ENCODE results near the gene SOX5.
"Not testable (repeated sequence)": the region's sequence is repeated elsewhere in the genome, so short reads cannot be mapped to it uniquely, and the experiment has no call there.

SOX5 gene

DNA sequence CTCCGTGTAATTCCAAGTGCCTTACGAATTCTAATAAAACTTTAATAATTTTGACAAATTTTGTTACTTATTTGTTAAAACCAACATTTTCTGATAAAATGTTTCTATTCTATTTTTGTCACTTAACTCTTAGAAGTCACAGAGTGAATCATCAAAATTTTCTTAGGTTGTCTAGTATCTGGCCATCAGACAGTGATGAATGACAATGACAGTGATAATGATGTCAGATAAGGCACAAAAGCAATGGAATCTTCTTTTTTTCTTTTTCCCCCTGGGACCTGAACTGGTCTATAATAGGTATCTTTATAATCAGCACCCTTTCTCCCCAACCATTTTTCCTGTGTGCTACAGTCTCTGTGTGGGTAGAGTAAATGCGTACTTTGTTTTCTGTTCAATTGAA lies 407.3 kb downstream of the SOX5 start:
- no peak for DNase-seq (ENCODE audit: low read depth)

DNA sequence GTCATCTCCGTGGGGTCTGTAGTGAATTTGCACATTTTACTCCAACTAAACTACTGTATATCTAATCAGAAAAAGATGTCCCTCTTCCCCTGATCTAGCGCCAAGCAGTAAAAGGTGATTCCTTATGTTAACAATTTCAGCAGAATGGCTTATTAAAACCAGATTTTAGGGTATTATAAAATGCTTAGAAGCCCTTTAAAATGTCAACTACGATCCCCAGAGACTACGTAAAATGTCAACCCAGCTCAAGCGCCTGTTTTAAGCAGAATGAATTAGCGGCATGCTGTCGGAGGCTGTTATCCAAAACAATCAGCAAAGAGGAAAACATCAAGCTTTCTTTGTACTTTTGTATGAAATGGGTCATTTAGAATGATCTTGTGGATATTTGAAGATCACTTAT lies 408.9 kb downstream of the SOX5 start:
- no peak for DNase-seq (ENCODE audit: low read depth)

DNA sequence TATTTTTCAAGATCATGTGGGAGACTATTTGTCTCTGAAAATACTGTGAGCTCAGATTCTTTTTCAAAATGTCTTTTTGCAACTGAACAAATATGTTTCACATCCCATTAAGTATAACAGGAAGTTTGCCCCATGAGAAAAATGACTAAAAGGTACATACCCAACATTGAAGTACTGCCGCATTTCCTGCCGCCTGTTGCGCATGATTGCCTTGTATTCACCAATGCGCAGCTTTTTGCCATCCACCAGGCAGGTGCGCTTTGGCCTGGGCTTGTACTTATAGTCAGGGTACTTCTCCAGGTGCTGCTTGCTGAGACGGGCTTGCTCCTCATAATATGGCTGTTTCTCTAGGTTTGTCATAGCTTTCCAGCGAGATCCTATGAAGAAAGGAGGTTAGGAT lies 413.2 kb downstream of the SOX5 start:
- DNase-seq (ENCODE audit: low read depth): no peak

DNA sequence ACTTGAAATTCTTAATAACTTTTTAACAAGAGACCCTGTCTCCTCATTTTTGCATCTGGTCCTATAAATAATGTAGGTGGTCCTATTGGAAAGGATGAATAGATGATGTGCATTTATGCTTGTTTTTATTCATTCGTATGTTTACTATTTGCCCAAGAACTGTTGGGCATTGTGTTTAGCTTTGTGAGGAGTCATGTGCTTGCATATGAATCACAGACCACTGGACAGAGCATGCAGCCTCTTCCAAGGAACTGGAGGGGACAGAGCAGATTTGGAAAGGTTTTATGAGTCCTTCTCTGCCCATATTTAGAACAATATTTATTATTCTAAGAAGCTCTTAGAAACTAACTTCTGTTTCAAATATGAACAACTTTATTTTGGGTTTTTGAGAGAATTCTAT lies 414.0 kb downstream of the SOX5 start:
- DNase-seq (ENCODE audit: low read depth): no peak

DNA sequence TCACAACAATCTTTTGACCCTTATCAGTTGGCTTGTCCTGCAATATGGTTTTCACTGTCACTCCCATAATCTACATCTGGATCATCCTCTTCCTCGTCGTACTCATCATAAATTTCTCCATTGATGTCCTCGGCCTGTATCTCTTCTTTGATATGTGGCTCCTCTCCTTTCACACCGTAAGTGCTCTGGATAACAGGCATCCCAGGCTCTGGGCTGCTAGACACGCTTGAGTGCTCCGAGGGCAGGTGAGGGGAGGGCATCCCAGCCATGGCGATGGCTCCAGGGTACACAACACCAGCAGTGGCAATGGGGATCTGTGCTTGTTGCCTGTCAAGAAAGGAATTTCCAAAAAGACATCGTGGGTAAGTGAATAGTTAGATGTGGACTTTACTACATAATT lies 415.3 kb downstream of the SOX5 start:
- DNase-seq (ENCODE audit: low read depth): no peak

DNA sequence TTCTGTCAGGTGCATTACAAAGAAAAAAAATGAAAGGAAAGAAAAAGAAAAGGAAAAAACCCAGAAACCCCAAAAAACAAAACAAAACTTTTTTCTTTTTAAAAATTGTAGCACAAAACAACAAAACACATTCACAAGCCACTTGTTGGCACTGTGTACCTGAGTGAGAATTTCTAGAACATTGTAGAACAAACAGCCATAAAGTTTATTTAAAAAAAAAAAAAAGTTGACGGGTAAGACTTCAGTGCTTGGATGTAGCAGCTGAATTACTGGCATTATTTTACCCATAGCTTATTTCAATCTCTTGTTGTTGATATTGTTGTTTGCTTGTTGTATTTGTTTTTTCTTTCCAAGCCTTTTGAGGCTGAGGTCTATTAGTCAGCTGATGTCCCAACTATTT lies 415.8 kb downstream of the SOX5 start:
- DNase-seq (ENCODE audit: low read depth): no peak

DNA sequence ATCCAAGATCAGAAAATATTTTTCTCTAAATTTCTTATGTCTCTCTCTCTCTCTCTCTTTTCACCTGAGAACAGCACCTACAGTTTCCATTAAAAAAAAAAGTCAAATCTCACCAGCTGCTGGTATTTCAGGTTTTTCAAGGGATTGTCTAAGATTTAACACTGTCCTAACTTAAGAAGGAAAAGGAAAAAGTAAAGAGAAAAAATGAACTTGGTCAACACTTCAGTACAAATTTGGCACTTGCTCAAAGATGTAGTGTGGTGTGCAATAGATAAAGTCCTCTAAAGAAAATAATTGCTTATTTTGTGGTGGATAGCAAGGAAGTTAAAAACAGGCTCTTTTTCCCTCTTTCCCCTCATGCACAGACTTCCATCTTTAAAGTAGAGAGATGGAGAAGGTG lies 416.2 kb downstream of the SOX5 start:
- DNase-seq (ENCODE audit: low read depth): no peak

DNA sequence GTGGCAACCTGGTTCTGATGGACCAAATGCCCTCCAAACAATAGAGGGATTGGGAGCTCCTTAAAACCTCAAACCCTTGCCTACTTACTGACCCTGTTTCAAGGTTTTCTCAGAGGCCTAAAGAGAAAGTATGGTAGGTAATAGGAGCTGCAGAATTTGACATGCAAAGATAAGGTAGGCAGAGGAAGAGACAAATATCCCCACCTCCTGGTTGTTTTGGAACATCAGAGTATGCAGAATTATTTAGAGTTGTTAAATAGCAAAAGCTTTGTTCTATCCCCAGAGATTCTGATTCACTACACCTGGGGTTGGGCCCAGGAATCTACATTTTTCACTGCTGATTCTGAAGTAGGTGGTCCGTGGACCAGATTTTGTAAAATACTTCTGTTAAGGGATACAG lies 421.2 kb downstream of the SOX5 start:
- no peak for DNase-seq (ENCODE audit: low read depth)

DNA sequence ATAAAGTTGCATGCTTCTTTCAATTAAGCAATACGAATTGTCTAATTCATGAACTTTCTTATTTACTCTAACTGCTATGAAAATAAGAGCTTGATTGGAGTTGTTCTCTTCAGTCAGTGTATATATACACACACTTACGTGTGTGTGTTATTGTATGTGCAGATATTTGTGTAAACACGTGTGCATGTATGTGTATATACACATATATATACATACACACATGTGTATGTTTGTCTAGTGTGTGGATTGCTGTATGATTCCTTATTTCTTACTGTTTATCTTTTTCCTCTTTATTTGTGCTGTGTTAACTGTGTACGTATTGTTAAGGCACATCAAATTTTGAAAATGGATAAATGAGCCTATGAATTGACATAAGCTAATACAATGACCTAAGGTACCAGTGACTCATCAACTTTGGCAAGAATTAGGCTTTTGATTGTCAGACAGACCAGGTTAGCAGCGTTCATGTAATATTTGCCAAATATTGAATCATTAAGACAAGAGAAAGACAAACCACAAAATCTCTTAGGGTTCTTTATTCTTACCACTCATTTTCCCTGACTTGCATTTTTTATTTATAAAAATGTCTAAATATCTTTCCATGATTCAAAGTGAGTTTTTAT lies 423.9 kb downstream of the SOX5 start:
- DNase-seq (ENCODE audit: low read depth): no peak

DNA sequence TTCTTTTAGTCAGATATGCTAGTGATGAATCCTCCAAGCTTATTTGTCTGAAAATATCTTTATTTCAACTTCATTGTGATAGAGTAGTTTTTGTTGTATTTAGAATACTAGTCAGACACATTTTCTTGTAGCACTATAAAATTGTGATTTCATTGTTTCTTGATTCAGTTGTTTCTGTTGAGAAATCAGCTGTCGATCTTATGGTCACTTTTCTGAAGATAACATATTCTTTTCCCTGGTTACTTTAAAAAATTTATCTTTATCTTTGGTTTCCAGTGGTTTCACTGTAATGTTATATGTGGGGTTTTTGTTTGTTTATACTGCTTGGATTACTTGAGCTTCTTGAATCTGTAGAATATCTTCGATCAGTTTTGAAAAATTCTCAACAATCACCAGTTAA lies 426.1 kb downstream of the SOX5 start:
- DNase-seq (ENCODE audit: low read depth): no peak

DNA sequence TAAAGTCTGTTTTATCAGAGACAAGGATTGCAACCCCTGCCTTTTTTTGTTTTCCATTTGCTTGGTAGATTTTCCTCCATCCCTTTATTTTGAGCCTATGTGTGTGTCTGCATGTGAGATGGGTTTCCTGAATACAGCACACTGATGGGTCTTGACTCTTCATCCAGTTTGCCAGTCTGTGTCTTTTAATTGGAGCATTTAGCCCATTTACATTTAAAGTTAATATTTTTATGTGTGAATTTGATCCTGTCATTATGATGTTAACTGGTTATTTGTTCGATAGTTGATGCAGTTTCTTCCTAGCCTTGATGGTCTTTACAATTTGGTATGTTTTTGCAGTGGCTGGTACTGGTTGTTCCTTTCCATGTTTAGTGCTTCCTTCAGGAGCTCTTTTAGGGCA lies 430.0 kb downstream of the SOX5 start:
- DNase-seq (ENCODE audit: low read depth): not testable (repeated sequence)

DNA sequence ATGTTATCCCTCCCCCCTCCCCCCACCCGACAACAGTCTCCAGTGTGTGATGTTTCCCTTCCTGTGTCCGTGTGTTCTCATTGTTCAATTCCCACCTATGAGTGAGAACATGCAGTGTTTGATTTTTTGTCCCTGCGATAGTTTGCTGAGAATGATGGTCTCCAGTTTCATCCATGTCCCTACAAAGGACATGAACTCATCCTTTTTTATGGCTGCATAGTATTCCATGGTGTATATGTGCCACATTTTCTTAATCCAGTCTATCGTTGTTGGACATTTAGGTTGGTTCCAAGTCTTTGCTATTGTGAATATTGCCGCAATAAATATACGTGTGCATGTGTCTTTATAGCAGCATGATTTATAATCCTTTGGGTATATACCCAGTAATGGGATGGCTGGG lies 433.7 kb downstream of the SOX5 start:
- not testable (repeated sequence) for DNase-seq (ENCODE audit: low read depth)

DNA sequence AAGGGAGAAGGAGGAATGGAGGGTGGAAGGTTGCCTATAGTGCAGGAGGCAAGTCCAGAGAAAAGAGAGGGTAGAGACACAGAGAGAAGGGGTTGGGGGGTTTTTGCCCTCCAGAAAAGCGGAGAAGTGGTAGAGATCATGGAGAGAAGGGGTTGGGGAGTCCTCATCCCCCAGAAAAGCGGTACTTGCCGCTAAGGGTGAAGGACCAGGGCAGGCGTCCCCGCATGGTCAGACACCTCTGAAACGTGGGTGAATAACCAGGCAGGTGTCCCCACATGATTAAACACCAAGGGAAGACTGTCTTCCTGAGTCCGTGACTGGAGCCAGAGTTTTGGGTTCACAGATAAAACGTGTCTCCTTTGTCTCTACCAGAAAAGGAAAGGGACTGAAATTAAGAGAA lies 439.0 kb downstream of the SOX5 start:
- no peak for DNase-seq (ENCODE audit: low read depth)

DNA sequence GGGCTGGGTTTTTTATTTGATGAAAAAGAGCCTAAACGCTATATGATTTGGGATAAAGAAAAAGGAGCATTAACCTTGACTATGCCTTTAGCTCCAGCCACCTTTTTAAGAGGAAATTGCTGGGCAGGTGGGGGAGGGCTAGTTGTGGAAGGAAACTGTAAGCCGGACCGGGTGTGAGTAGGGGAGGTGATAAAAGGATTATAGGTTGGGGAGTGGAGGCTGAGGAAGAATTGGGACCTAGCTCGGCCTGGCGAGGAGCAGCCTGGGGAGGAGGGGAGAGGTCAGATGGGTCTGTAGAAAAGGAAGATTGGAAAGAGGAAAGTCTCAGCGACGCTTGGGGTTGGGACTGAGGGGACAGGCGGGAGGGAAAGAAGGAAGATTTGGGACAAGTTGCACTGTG lies 439.6 kb downstream of the SOX5 start:
- not testable (repeated sequence) for DNase-seq (ENCODE audit: low read depth)

DNA sequence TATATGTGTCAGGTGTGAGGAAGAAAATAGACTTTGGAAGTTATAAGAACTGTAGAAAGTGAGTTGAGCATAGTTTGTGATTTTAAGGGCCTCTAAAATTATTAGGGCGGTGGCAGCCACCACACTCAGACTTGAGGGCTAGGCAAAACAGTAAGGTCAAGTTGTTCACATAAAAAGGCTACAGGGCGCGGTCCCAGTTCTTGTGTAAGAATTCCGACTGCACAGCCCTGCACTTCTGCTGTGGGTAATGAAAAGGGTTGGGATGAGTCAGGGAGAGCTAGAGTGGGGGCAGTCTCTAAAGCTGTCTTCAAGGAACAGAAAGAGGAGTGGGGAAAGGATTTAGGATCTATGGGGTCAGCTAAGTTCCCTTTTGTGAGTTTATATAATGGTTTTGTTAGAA lies 441.7 kb downstream of the SOX5 start:
- DNase-seq (ENCODE audit: low read depth): not testable (repeated sequence)

DNA sequence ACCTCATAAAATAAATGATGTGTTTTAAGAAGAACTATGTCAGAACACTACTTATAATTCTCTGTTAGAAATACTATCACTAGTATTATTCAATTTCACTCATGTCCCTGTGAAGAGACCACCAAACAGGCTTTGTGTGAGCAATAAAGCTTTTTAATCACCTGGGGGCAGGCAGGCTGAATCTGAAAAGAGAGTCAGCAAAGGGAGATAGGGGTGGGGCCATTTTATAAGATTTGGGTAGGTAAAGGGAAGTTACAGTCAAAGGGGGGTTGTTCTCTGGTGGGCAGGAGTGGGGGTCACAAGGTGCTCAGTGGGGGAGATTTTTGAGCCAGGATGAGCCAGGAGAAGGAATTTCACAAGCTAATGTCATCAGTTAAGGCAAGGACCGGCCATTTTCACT lies 443.7 kb downstream of the SOX5 start:
- not testable (repeated sequence) for DNase-seq (ENCODE audit: low read depth)

DNA sequence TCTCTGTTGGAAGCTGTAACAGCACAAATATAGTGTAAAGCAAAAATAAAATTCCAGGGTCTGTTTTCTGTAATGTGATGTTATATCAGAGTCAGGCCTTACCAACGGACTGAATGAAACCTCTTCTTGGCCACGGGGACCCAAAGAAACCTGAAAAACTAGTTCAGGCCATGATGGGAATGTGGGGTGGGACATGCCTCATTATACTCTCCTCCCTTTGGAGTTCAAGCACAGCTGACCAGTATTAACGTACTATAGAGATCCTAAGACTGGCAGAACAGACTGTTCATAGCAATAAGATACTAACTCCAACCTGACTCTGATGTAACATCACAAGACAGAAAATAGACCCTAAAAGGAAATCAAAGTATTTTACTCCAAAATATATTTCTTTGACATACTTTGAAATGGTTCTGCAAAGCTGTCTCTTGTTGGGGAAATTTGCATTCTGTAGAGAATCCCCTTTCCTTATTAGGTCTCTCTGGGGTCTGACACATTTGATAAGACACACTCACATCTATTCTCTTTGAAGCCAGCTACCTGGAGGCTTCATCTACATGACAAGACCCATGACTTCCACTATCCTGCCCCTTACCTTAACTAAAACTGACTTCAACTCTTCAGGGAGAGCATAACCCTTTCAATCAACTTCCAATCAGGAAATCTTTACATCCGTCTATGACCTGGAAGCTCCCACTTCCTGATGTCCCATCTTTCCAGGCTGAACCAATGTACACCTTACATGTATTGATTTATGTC lies 444.6 kb downstream of the SOX5 start:
- DNase-seq (ENCODE audit: low read depth): no peak

DNA sequence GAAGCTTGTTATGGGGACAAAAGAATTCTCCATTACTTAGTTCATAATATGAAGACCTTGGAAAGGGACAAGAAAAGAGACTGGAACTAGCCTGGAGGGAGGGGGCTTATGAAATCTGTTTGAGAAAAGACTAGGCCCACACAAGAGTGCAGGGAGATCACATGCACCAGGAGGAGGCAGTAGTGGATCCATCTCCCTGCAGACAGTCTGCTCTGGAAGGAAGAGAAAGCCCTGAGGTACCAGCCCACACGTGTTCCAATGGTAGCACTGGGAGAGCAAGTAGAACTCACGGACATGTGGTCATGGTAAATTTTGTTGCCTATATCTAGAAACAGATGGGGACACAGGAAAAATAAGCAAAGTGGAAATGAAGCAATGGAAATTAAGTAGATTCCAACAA lies 445.4 kb downstream of the SOX5 start:
- DNase-seq (ENCODE audit: low read depth): no peak

DNA sequence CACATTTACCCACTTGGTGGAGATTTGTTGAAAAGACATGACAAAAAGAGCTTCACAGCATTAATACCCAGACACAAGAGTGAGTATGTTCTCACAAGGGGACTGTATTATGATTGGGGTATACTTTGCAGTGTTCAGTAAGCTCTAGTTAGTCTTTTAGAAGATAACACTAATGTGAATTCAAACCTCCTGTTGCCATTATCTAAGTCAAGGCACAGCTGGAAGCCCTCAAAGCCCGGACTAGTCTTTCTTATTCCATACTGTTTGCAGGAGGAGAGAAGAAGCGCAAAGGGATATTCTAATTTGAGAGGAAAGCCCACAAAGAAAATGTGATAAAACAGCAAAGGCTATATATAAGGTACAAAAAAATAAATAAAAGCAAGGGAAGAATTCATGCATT lies 445.9 kb downstream of the SOX5 start:
- no peak for DNase-seq (ENCODE audit: low read depth)

DNA sequence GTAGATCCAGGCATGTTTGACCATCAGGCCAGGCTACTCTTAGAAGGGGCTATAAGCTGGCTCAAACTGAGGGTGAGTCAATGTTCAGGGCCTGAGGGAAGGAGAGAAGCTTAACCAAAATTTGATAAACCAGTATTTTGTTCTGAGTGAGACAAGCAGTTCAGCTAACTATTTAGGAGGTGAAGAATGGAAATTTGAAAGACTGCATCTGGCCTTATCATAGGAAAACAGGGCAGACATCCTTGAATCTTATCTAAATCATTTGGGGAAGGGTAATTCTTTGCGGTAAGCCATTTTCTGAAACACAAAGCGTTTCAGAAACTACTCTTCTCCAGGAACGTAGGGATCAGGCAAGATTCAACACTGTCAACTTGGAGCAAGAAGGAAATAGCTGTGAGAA lies 447.2 kb downstream of the SOX5 start:
- no peak for DNase-seq (ENCODE audit: low read depth)

DNA sequence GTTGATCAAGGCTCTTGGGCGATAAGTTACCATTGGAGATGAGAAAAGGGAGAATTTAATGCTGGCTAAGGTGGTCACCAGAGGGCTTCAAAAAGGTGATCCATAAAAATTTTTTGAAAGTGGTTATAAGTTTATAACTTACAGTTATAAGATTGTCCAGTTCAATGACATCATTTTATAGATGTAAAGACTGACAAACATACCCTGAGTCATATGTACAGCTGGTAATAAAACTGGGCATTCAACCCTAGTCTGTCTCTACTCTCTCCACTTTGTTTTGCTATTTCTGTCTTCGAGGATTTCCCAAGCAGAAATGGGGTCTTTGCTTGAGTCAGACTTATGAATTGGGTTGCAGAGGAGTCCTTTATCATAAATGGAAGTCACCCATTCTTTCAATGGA lies 454.0 kb downstream of the SOX5 start:
- no peak for DNase-seq (ENCODE audit: low read depth)

DNA sequence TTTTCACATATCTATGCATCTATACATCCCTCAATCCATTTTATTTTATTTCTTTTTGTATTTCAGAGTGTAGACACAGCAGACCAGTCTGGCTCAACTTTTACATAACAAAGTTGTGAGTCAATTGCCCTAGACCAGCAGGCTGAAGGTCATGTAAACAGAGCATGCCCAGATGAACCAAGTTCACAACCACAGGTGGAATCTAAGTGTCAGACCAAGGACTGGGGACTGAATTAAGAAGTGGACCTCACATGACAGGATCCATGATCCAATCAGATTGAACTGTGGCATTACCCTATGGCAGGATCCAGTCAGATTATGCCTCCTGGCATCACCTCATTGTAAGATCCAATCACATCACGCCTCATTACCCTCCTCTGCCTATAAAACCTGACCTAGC lies 455.8 kb downstream of the SOX5 start:
- DNase-seq (ENCODE audit: low read depth): no peak

DNA sequence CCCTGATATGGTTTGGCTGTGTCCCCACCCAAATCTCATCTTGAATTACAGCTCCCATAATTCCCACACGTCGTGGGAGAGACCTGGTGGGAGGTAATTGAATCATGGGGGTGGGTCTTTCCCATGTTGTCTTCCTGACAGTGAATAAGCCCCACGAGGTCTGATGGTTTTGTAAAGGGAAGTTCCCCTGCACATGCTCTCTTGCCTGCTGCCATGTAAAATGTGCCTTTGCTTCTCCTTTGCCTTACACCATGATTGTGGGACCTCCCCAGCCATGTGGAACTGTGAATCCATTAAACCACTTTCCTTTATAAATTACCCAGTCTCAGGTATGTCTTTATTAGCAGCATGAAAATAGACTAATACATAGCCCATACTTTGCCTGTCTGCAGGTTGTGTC lies 458.4 kb downstream of the SOX5 start:
- not testable (repeated sequence) for DNase-seq (ENCODE audit: low read depth)

DNA sequence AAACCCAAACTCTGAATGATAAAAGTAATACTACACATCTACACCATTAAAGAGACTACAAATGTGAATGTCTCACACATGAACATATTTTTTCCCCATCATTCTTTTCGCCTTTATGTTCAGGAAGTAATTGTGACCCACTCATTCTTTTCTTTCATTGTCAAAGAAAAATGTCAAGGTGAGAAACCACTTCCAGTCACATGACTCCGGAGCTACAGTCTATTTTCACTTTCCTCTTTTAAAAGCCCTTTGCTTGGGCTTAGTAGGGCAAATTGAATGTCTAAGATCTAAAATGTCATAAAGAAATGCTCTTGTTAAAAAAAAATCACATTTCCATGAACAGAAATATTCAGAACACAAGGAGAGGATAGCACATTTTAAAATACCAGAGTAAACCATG lies 461.3 kb downstream of the SOX5 start:
- no peak for DNase-seq (ENCODE audit: low read depth)

Measured in stimulated activated CD8-positive, alpha-beta memory T cell treated with anti-CD3 and anti-CD28 coated beads, Interleukin-12 subunit alpha, Interleukin-12 subunit beta, amount 100 ng/mL, for 1 hour (primary cell).